ENCODE results near the gene TSPAN12. TPM values are rescaled to one million over a fixed set of nuclear protein-coding genes. Genes with fewer than 3 reads are reported as not detected.

The TSPAN12 gene
- total RNA-seq, 1 experiment from 2014 or later: 7.4 TPM

DNA sequence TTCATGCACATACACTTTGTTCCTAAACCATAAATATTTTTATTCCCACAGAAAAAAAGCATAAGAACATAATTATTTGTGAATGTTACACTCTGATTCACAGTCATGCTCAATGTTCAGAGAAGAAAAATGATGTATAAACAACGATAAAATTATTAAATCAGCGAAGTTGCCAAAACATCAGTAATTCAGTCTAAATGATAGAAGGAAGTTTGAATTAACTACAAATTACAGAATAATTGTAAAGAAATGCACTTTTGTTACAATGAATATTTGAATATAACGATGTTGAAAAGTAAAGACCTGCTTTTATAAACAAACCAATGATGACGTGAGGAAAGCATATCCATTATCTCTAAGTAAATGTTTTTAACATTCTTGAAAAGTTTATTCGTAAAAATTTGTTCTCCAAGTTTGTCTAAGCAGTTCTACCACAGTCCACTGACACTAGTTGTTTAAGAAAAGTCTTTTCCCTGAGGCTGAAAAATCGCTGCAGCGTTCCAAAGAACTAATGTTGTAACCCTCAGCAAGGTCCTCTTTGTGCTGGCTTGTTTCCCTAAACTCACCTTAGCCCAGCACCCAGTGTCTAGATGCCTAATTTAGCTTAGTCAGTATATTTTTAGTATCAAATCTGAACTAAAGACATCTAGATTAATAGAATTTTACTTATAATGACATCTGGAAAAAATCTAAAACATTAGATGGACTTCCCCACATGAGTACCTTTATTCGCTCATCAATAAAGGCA, 30.4 kb downstream of the TSPAN12 start:
- intact Hi-C loops (cut with micrococcal nuclease): no loop called here
- CTCF ChIA-PET: no interaction called here
- H4K20me1 ChIP-seq (ENCODE audit: insufficient read depth): no peaks in the 10 kb centered on the region

DNA sequence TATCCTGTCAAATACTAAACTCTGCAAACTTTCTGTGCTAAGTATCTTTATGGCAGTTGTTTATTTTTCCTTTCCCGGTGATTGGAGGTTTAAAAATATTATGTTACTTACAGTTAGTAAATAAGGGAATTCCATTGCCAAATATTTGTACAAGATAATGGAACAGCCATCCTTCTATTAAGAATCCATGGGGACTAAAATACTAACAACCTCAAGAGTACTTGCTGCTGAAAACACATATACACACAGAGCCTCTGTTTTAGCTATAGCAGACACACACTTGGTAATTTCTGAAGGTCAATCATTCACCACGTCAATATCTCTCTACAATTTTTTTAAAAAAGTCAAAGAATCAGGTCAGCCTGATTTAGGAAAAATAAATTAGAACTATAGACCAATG, 32.4 kb downstream of the TSPAN12 start:
- no TSS peak for BruUV-seq (replicated peaks)
- RAD21 ChIA-PET (ENCODE audit: low non-redundant PET in 1 of 2, low total read pairs in 2 of 2, uncharacterized antibody in 2 of 2, unreplicated experiment in 2 of 2): no interaction called here

More for the DNA sequence above, 30.4 kb downstream of the TSPAN12 start:
- no peak for ATAC-seq
- POLR2A ChIA-PET: no interaction called here
- no peaks in the 10 kb centered on the region for H3K36me3 ChIP-seq (ENCODE audit: control insufficient read depth in 1 of 2, insufficient read depth in 2 of 2, low read length in 2 of 2)
- no peak overlapping the region for H3K4me3 ChIP-seq (replicated peaks in 1 of 2; ENCODE audit: low read depth in 1 of 2, low read length in 2 of 2)
- no peaks in the 10 kb centered on the region for H3K9me3 ChIP-seq (ENCODE audit: control insufficient read depth in 1 of 2, insufficient read depth in 1 of 2, low read depth in 1 of 2, low read length in 2 of 2)
- H3K4me1 ChIP-seq (ENCODE audit: control insufficient read depth in 1 of 2, insufficient read depth in 2 of 2, low read length in 2 of 2): no peaks in the 10 kb centered on the region
- TF ChIP-seq TCF7L2 (IDR thresholded peaks at IDR 0.05; ENCODE audit: borderline replicate concordance, extremely low read depth, insufficient read depth, insufficient read length) (no peak), YY1 (IDR thresholded peaks at IDR 0.05; ENCODE audit: extremely low read depth, insufficient replicate concordance, low read depth, low read length) (no peak), RAD21 (IDR thresholded peaks at IDR 0.05; ENCODE audit: low read depth) (no peak), ZNF274 (IDR thresholded peaks at IDR 0.05; ENCODE audit: low read depth, low read length) (no peak)
- H3K79me2 ChIP-seq (ENCODE audit: insufficient read depth, low read length): no peaks in the 10 kb centered on the region
- H3K27me3 ChIP-seq (ENCODE audit: insufficient read depth, low read length): no peaks in the 10 kb centered on the region
- H3K9me2 ChIP-seq (ENCODE audit: insufficient read depth): no peaks in the 10 kb centered on the region
- no peak overlapping the region for H3K27ac ChIP-seq (ENCODE audit: low read depth, low read length)
- H3K9ac ChIP-seq (ENCODE audit: low read length): no peak overlapping the region
- BruUV-seq (replicated peaks): no TSS peak
- no peak overlapping the region for H3K4me2 ChIP-seq (ENCODE audit: low read length)
- H2AFZ ChIP-seq (ENCODE audit: low read depth, low read length, poor library complexity, severe bottlenecking): no peak overlapping the region
- RAD21 ChIA-PET (ENCODE audit: low non-redundant PET in 1 of 2, low total read pairs in 2 of 2, uncharacterized antibody in 2 of 2, unreplicated experiment in 2 of 2): no interaction called here
- DNase-seq (ENCODE audit: low read depth, low spot score): no peak

More for the DNA sequence above, 32.4 kb downstream of the TSPAN12 start:
- Histone ChIP-seq H3K36me3 (ENCODE audit: control insufficient read depth in 1 of 2, insufficient read depth in 2 of 2, low read length in 2 of 2) (no peaks in the 10 kb centered on the region), H3K79me2 (ENCODE audit: insufficient read depth, low read length) (no peaks in the 10 kb centered on the region), H3K4me2 (ENCODE audit: low read length) (no peak overlapping the region), H3K9me3 (ENCODE audit: control insufficient read depth in 1 of 2, insufficient read depth in 1 of 2, low read depth in 1 of 2, low read length in 2 of 2) (no peaks in the 10 kb centered on the region), H3K27me3 (ENCODE audit: insufficient read depth, low read length) (no peaks in the 10 kb centered on the region), H3K4me1 (ENCODE audit: control insufficient read depth in 1 of 2, insufficient read depth in 2 of 2, low read length in 2 of 2) (no peaks in the 10 kb centered on the region), H3K27ac (ENCODE audit: low read depth, low read length) (no peak overlapping the region), H2AFZ (ENCODE audit: low read depth, low read length, poor library complexity, severe bottlenecking) (no peak overlapping the region), H3K9me2 (ENCODE audit: insufficient read depth) (no peaks in the 10 kb centered on the region), H3K9ac (ENCODE audit: low read length) (no peak overlapping the region), H4K20me1 (ENCODE audit: insufficient read depth) (no peaks in the 10 kb centered on the region), H3K4me3 (replicated peaks in 1 of 2; ENCODE audit: low read depth in 1 of 2, low read length in 2 of 2) (no peak overlapping the region)
- ATAC-seq (no peak), DNase-seq (ENCODE audit: low read depth, low spot score) (no peak)
- CTCF ChIA-PET: interaction anchor here (0.8 kb wide), 1 partner anchor 20 kb away, joined by 3 read pairs; no protein-coding TSS in a partner anchor
- intact Hi-C loops (cut with micrococcal nuclease): no loop called here
- POLR2A ChIA-PET: no interaction called here
- TF ChIP-seq EZH2 (IDR thresholded peaks at IDR 0.05): no peak
- no peak for TF ChIP-seq TCF7L2 (IDR thresholded peaks at IDR 0.05; ENCODE audit: borderline replicate concordance, extremely low read depth, insufficient read depth, insufficient read length)
- no peak for TF ChIP-seq FOSL1 (IDR thresholded peaks at IDR 0.05; ENCODE audit: low read depth)
- no peak for TF ChIP-seq RAD21 (IDR thresholded peaks at IDR 0.05; ENCODE audit: low read depth)
- no peak for TF ChIP-seq ELF1 (IDR thresholded peaks at IDR 0.05; ENCODE audit: borderline replicate concordance, low read depth)
- TF ChIP-seq EGR1 (IDR thresholded peaks at IDR 0.05; ENCODE audit: low read depth): no peak
- TF ChIP-seq CEBPB (IDR thresholded peaks at IDR 0.05; ENCODE audit: low read depth): no peak
- no peak for TF ChIP-seq SP1 (IDR thresholded peaks at IDR 0.05; ENCODE audit: low read depth)
- no peak for TF ChIP-seq JUND (IDR thresholded peaks at IDR 0.05)
- TF ChIP-seq, protein P1, sequence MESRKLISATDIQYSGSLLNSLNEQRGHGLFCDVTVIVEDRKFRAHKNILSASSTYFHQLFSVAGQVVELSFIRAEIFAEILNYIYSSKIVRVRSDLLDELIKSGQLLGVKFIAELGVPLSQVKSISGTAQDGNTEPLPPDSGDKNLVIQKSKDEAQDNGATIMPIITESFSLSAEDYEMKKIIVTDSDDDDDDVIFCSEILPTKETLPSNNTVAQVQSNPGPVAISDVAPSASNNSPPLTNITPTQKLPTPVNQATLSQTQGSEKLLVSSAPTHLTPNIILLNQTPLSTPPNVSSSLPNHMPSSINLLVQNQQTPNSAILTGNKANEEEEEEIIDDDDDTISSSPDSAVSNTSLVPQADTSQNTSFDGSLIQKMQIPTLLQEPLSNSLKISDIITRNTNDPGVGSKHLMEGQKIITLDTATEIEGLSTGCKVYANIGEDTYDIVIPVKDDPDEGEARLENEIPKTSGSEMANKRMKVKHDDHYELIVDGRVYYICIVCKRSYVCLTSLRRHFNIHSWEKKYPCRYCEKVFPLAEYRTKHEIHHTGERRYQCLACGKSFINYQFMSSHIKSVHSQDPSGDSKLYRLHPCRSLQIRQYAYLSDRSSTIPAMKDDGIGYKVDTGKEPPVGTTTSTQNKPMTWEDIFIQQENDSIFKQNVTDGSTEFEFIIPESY (IDR thresholded peaks at IDR 0.05; ENCODE audit: extremely low read depth, insufficient replicate concordance, low read length): no peak
- TF ChIP-seq, protein P2, sequence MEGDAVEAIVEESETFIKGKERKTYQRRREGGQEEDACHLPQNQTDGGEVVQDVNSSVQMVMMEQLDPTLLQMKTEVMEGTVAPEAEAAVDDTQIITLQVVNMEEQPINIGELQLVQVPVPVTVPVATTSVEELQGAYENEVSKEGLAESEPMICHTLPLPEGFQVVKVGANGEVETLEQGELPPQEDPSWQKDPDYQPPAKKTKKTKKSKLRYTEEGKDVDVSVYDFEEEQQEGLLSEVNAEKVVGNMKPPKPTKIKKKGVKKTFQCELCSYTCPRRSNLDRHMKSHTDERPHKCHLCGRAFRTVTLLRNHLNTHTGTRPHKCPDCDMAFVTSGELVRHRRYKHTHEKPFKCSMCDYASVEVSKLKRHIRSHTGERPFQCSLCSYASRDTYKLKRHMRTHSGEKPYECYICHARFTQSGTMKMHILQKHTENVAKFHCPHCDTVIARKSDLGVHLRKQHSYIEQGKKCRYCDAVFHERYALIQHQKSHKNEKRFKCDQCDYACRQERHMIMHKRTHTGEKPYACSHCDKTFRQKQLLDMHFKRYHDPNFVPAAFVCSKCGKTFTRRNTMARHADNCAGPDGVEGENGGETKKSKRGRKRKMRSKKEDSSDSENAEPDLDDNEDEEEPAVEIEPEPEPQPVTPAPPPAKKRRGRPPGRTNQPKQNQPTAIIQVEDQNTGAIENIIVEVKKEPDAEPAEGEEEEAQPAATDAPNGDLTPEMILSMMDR (IDR thresholded peaks at IDR 0.05 in 2 of 3, conservative IDR thresholded peaks at IDR 0.05 in 1 of 3; ENCODE audit: borderline replicate concordance in 1 of 3, insufficient read depth in 1 of 3, low read depth in 2 of 3, low read length in 2 of 3): no peak
- TF ChIP-seq ZFX (IDR thresholded peaks at IDR 0.05): no peak
- no peak for TF ChIP-seq POLR2AphosphoS5 (IDR thresholded peaks at IDR 0.05; ENCODE audit: low read depth, low read length)
- no peak for TF ChIP-seq CBX3 (IDR thresholded peaks at IDR 0.05; ENCODE audit: low read depth)
- TF ChIP-seq ZNF274 (IDR thresholded peaks at IDR 0.05; ENCODE audit: low read depth, low read length): no peak
- TF ChIP-seq POLR2A (IDR thresholded peaks at IDR 0.05; ENCODE audit: borderline replicate concordance, extremely low read depth, insufficient read depth, insufficient read length): no peak
